Suprapubic skin (tissue), 4 donors: ENCODE results near the gene RIN1. TPM values are rescaled to one million over a fixed set of nuclear protein-coding genes. Genes with fewer than 3 reads are reported as not detected.

Source experiments
- DNase-seq, 2 donors: peaks; one replicate each; pipeline ENCODE4 v3.0.0-alpha.2; 2019; ENCODE audit warnings: low spot score in 2 of 2
- H3K27ac ChIP-seq: fragments of 200-600 bp; sonication (generic); one replicate; pipeline ENCODE4 v1.5.1; 2019
- H3K27me3 ChIP-seq: fragments of 200-600 bp; sonication (generic); one replicate; pipeline ENCODE4 v1.5.1; 2019
- H3K36me3 ChIP-seq: fragments of 200-600 bp; sonication (generic); one replicate; pipeline ENCODE4 v1.5.1; 2019
- H3K4me1 ChIP-seq: fragments of 200-600 bp; sonication (generic); one replicate; pipeline ENCODE4 v1.5.1; 2019
- H3K4me3 ChIP-seq: fragments of 200-600 bp; sonication (generic); one replicate; pipeline ENCODE4 v1.5.1; 2019; ENCODE audit warnings: mild to moderate bottlenecking
- H3K9me3 ChIP-seq: fragments of 200-600 bp; sonication (generic); one replicate; pipeline ENCODE4 v1.5.1; 2019
- EP300 ChIP-seq: sonication (generic); formaldehyde crosslinking; IDR thresholded peaks from one replicate; pipeline ENCODE4 v1.6.1; 2017; ENCODE audit warnings: antibody characterized with exemption
- POLR2A ChIP-seq, 2 donors: fragments of 450-650 bp; IDR thresholded peaks; one replicate each; pipeline ENCODE4 v1.6.1; 2017; ENCODE audit warnings: antibody characterized with exemption in 2 of 2, mild to moderate bottlenecking in 2 of 2, moderate library complexity in 2 of 2
- POLR2AphosphoS5 ChIP-seq, 3 donors: sonication (generic); formaldehyde crosslinking; IDR thresholded peaks; one replicate each; pipeline ENCODE4 v1.6.1; 2017; ENCODE audit warnings: antibody characterized with exemption in 3 of 3
- whole genome bisulfite sequencing: methylation state at CpG from one replicate; pipeline ENCODE4 v1.1.5; 2018; 5-methylcytosine and 5-hydroxymethylcytosine counted together
- total RNA-seq, 4 donors: library from RNA; depleted of rRNA; stranded (reverse); fragments of >200 nt; gene quantifications; one replicate each; pipeline ENCODE4 v1.1.0, GENCODE V29; 2016
- TF ChIP-seq, protein P1 (sequence below), 2 donors: fragments of 200-600 bp in 1 of 2; fragments of 450-650 bp in 1 of 2; sonication (generic) in 1 of 2; IDR thresholded peaks; one replicate each; pipeline ENCODE4 v1.5.1; 2016 to 2019; ENCODE audit warnings: antibody characterized with exemption in 2 of 2, mild to moderate bottlenecking in 1 of 2, moderate library complexity in 1 of 2

The RIN1 gene
- total RNA-seq, 4 donors from 2014 or later, result 40.3 to 73.6 (median 60.3) TPM

DNA sequence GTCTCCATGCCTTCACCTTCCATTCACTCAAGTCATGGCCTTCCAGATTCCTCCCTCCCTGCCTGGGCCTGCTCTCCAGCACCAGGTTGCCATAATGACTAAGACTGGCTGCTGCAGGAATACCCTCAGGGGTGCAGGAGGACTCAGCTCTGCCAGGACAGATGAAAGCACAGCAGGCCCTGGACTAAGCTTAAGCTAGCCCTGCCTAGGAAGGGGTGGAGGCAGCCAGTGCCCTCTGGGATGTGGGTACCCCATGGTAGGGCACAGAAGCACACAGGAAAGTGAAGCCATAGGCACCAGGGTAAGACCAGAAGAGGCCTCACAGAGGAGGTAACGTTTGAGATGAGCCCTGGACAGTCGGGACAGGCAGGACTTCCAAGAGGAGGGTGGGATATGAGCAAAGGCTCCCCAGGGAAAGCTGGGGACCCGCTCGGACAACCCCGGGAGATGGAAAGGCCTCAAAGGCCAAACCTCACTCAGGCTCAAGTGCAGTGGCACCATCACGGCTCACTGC lies 3.0 kb upstream of the RIN1 start:
- Histone ChIP-seq H3K9me3 (no peaks in the 10 kb centered on the region), H3K27me3 (no peaks in the 10 kb centered on the region), H3K27ac (peak overlapping the region; percentile 90), H3K4me1 (peaks cover 67% of the 10 kb centered on the region), H3K4me3 (no peak overlapping the region), H3K36me3 (peaks cover 41% of the 10 kb centered on the region)
- no peak for DNase-seq
- TF ChIP-seq POLR2A (IDR thresholded peaks at IDR 0.05) (no peak), POLR2AphosphoS5 (IDR thresholded peaks at IDR 0.05) (peak in 1 of 3 donors; percentile 54)
- WGBS, result 68% methylated on average over 6 of the region's 6 CpGs

DNA sequence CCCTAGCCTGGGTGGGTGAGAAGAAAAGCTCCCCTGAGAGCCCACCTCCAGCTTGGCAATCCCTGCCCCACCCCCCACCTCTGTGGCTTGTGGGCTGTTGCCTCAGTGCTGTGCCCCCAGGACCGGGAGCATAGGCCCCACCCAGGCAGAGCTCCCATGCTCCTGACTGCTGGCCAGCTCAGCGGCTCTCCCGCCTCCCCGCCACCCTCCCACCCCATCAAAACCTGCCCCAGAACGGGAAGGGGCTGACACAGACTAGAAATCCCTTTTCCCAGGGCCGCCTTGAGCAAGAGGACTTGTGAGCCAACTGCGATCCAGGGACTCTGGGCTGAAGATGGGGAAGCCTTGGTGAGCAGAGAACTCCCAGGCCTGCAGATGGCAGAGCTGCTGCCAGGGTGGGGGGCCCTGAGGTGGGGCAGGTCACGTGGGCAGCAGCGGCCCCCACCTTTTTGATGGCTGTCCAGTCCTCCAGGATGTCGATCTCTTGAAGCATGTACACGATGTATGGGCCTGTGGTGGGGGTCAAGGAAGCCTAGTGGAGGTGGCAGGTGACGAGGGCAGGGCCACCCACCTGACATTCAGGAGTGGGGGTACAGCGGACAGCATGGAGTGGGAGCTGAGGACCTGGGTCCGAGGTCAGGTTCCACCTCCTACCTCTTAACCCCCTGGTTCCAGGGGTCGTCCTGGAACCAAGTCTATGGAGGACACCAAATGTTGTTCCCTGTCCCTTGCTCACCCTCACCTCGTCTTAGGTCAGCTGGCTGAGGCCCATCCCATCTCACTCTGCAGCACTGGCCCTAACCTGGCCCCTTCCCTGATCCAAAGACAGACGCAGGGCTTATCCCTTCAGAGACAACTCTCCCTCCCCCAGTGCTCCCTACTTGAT lies 2.3 kb upstream of the RIN1 start:
- 71% methylated on average over 6 of the region's 17 CpGs for WGBS

DNA sequence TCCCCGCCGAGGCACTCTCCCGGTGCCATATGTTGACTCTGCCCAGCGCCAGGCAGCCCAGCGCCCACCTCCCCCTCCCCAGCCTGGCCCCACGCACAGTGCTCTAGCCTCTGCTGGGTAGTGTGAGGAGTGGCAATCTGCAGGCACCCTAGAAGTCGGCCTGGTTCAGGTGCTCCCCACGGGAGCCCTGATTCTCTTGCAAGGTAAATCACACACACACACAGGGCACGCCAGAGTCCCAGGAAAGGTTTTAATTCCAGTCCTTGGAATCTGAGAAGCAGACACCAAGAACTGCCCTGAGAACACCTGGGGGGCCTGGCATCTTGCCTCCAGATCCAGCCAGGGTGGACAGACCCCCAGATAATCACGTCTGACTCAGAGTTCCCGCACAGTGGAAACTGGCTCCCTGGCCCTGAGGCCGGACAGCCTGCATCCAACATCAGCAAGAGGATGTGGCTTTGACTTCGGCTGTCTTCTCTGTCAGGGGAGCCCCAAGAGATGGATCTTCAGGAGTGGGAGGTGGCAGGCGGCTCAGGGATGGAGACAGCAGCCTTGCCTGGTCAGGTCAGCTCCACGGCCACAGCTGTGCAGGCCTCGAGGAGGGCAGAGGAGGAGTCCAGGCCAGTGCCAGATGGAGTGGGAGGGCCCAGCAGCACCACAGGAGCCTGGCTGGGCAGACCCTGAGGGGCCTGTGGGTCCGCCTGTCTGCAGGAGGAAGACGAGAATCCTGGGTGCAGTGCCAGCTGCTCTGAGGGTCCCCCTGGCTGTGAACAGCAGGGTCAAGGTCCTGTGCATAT lies 1.1 kb upstream of the RIN1 start:
- no peak for TF ChIP-seq EP300
- TF ChIP-seq POLR2A (IDR thresholded peaks at IDR 0.05), result no peak
- TF ChIP-seq, protein P1, sequence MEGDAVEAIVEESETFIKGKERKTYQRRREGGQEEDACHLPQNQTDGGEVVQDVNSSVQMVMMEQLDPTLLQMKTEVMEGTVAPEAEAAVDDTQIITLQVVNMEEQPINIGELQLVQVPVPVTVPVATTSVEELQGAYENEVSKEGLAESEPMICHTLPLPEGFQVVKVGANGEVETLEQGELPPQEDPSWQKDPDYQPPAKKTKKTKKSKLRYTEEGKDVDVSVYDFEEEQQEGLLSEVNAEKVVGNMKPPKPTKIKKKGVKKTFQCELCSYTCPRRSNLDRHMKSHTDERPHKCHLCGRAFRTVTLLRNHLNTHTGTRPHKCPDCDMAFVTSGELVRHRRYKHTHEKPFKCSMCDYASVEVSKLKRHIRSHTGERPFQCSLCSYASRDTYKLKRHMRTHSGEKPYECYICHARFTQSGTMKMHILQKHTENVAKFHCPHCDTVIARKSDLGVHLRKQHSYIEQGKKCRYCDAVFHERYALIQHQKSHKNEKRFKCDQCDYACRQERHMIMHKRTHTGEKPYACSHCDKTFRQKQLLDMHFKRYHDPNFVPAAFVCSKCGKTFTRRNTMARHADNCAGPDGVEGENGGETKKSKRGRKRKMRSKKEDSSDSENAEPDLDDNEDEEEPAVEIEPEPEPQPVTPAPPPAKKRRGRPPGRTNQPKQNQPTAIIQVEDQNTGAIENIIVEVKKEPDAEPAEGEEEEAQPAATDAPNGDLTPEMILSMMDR (IDR thresholded peaks at IDR 0.05), result no peak
- no peak for TF ChIP-seq POLR2AphosphoS5 (IDR thresholded peaks at IDR 0.05)
- peaks cover 58% of the 10 kb centered on the region for H3K36me3 ChIP-seq
- WGBS, result 51% methylated on average over 5 of the region's 18 CpGs

More for the DNA sequence above, 2.3 kb upstream of the RIN1 start:
- Histone ChIP-seq H3K27ac (peak overlapping the region; percentile 90), H3K36me3 (peaks cover 46% of the 10 kb centered on the region), H3K9me3 (no peaks in the 10 kb centered on the region), H3K4me3 (no peak overlapping the region), H3K4me1 (peaks cover 64% of the 10 kb centered on the region), H3K27me3 (no peaks in the 10 kb centered on the region)
- TF ChIP-seq EP300 (no peak), POLR2AphosphoS5 (IDR thresholded peaks at IDR 0.05) (no peak), POLR2A (IDR thresholded peaks at IDR 0.05) (no peak)
- TF ChIP-seq, protein P1 (IDR thresholded peaks at IDR 0.05), result no peak
- no peak for DNase-seq

DNA sequence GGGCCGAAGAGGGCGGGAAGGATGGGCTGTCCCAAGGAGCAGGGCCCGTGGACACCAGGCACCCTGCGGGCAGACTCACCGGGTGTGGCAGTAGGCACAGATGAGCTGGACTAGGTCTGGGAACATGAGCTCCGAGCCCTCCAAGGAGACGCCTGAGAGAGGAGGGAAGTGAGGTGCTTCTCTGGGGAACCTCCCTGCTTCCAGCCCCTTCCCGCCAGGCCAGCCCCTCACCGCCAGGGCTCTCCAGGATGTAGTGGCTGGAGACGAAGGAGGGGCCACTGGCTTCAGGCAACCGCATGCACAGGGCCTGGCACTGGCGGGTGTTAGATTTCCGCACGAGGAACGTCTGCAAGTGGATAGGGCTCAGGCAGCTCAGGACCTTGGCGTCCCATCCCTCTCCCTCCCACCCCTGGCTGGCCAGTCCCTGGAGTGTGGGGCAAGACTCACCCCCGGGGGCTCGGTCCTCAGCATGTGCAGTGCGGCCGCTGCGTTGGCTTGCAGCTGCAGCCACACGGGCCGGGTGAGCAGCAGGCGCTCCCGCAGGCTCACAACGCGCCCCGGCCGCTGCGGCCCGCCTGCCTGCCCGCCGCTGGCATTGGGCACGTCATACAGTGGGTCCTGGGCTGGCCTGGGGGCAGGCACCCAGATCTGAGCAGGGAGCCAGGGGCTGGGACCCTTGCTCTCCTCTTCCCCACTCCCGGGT lies 552 bp downstream of the RIN1 start:
- Histone ChIP-seq H3K27me3 (no peaks in the 10 kb centered on the region), H3K4me3 (peak overlapping the region; percentile 71), H3K9me3 (no peaks in the 10 kb centered on the region), H3K4me1 (peaks cover 62% of the 10 kb centered on the region), H3K36me3 (peaks cover 53% of the 10 kb centered on the region), H3K27ac (peak overlapping the region; percentile 90)
- peak in 1 of 2 donors; percentile 70 for DNase-seq
- WGBS, result 4% methylated on average over 11 of the region's 35 CpGs
- TF ChIP-seq, protein P1 (IDR thresholded peaks at IDR 0.05), result no peak
- TF ChIP-seq POLR2AphosphoS5 (IDR thresholded peaks at IDR 0.05), result no peak

More for the DNA sequence above, 1.1 kb upstream of the RIN1 start:
- peaks cover 62% of the 10 kb centered on the region for H3K4me1 ChIP-seq
- H3K4me3 ChIP-seq, result peak overlapping the region; percentile 71
- peak overlapping the region; percentile 90 for H3K27ac ChIP-seq
- no peaks in the 10 kb centered on the region for H3K9me3 ChIP-seq
- no peak for DNase-seq
- H3K27me3 ChIP-seq, result no peaks in the 10 kb centered on the region
